K562 (cell line): ENCODE results near the gene POLA1. TPM values are rescaled to one million over a fixed set of nuclear protein-coding genes. Genes with fewer than 3 reads are reported as not detected.

Experiments used
- ATAC-seq: fragments of 200-7000 bp; cut with Tn5 transposase; 3 replicates; pipeline ENCODE4 v1.9.1; 2020; ENCODE audit warnings: moderate library complexity
- BruUV-seq: library from RNA; stranded (reverse); fragments of 400-500 nt; replicated peaks from 2 replicates; lab custom pipeline; 2021; lab: Mats Ljungman, UMichigan
- CTCF ChIA-PET: fragments of 300-600 bp; formaldehyde crosslinking; extraction: SDS; loops from one replicate; lab custom pipeline; 2021; ENCODE audit warnings: low intra/inter-chr PET ratio; lab: Yijun Ruan, JAX
- POLR2A ChIA-PET: fragments of 300-600, 350-650 bp; sonication (Branson Sonifier 250); formaldehyde crosslinking; extraction: SDS; loops from one replicate; lab custom pipeline; 2021; ENCODE audit warnings: antibody characterized with exemption, inconsistent platforms; lab: Yijun Ruan, JAX
- DNase-seq, 4 experiments: peaks; one replicate each; pipeline versions ENCODE4 v3.0.0 to v3.0.0-alpha.2; 2011 to 2018; ENCODE audit warnings: low spot score in 3 of 4, mixed read lengths in 3 of 4; ENCODE audit errors: extremely low read depth in 1 of 4
- FAIRE-seq: peaks from 2 replicates; lab custom pipeline; 2011; peaks lifted over from hg19 to GRCh38; lab: Jason Lieb, UNC
- H2AFZ ChIP-seq: 2 replicates; pipeline ENCODE4 v1.6.0; 2011; ENCODE audit warnings: low read depth, low read length, control low read depth, inconsistent platforms
- H3K27ac ChIP-seq: fragments of 200-600 bp; 3 replicates; pipeline ENCODE4 v1.8.0; 2011; ENCODE audit warnings: low read depth, mild to moderate bottlenecking, control low read depth, inconsistent platforms, low read length, moderate library complexity, mixed read lengths; ENCODE audit errors: extremely low read depth
- H3K27me3 ChIP-seq, 2 experiments: fragments of 300-600 bp in 1 of 2; 2 replicates in 1 of 2; 3 replicates in 1 of 2; pipeline versions ENCODE4 v1.6.0 to v1.8.0; 2011; ENCODE audit warnings: inconsistent platforms in 2 of 2, low read length in 2 of 2, mild to moderate bottlenecking in 1 of 2, mixed read lengths in 1 of 2, moderate library complexity in 1 of 2; ENCODE audit not compliant: control insufficient read depth in 2 of 2, insufficient read depth in 2 of 2
- H3K36me3 ChIP-seq: fragments of 300-600 bp; 3 replicates; pipeline ENCODE4 v1.8.0; 2011; ENCODE audit warnings: mild to moderate bottlenecking, low read length, inconsistent platforms; ENCODE audit not compliant: control insufficient read depth, insufficient read depth
- H3K4me1 ChIP-seq, 2 experiments: fragments of 200-600 bp in 1 of 2; replicated peaks in 1 of 2; 2 replicates in 1 of 2; 3 replicates in 1 of 2; pipeline versions ENCODE4 v1.5.1 to v1.8.0; 2011; ENCODE audit warnings: inconsistent platforms in 2 of 2, low read length in 2 of 2, mild to moderate bottlenecking in 1 of 2, mixed read lengths in 1 of 2, moderate library complexity in 1 of 2; ENCODE audit not compliant: control insufficient read depth in 2 of 2, insufficient read depth in 2 of 2
- H3K4me2 ChIP-seq: 2 replicates; pipeline ENCODE4 v1.6.1; 2011; ENCODE audit warnings: low read length, control low read depth, inconsistent platforms, mixed read lengths; ENCODE audit not compliant: insufficient read depth
- H3K4me3 ChIP-seq: fragments of 200-600 bp; sonication (generic), shearing (Covaris generic); 2 replicates; pipeline ENCODE4 v1.5.1; 2016; ENCODE audit warnings: control low read depth, inconsistent platforms
- H3K79me2 ChIP-seq: fragments of 200-600 bp; 3 replicates; pipeline ENCODE4 v1.8.0; 2011; ENCODE audit warnings: low read length, inconsistent platforms; ENCODE audit not compliant: control insufficient read depth, insufficient read depth
- H3K9ac ChIP-seq, 2 experiments: 2 replicates each; pipeline versions ENCODE4 v1.6.0 to v1.6.1; 2011; ENCODE audit warnings: low read depth in 2 of 2, low read length in 2 of 2, control low read depth in 1 of 2, inconsistent platforms in 1 of 2, mild to moderate bottlenecking in 1 of 2, mixed read lengths in 1 of 2; ENCODE audit not compliant: insufficient read depth in 1 of 2
- H3K9me1 ChIP-seq: one replicate; pipeline ENCODE4 v1.6.0; 2011; ENCODE audit warnings: inconsistent platforms, mild to moderate bottlenecking, low read length, moderate library complexity; ENCODE audit not compliant: control insufficient read depth, insufficient read depth
- H3K9me3 ChIP-seq: replicated peaks from 2 replicates; pipeline ENCODE4 v1.5.1; 2011; ENCODE audit warnings: low read depth, low read length, inconsistent platforms; ENCODE audit not compliant: control insufficient read depth, insufficient read depth
- H4K20me1 ChIP-seq: replicated peaks from 2 replicates; pipeline ENCODE4 v1.6.1; 2011; ENCODE audit warnings: low read length, inconsistent platforms, mixed read lengths; ENCODE audit not compliant: control insufficient read depth, insufficient read depth
- ELF2 ChIP-seq: fragments of 250-450 bp; sonication (Bioruptor Pico); IDR thresholded peaks from 2 replicates; pipeline ENCODE4 v1.5.0; 2021; ENCODE audit warnings: mild to moderate bottlenecking
- GMEB1 ChIP-seq: fragments of 250-450 bp; sonication (Bioruptor Pico); IDR thresholded peaks from 2 replicates; pipeline ENCODE4 v1.4.0; 2020; ENCODE audit warnings: mild to moderate bottlenecking
- MCM3 ChIP-seq: fragments of 450-650 bp; IDR thresholded peaks from 2 replicates; pipeline ENCODE4 v1.6.1; 2016
- MED1 ChIP-seq: sonication (generic); formaldehyde crosslinking; IDR thresholded peaks from 2 replicates; pipeline ENCODE4 v1.8.1; 2023; ENCODE audit warnings: missing genetic modification reagents, borderline replicate concordance
- NFXL1 ChIP-seq: fragments of 450-650 bp; formaldehyde crosslinking; IDR thresholded peaks from 2 replicates; pipeline ENCODE4 v1.4.0; 2021; ENCODE audit warnings: mild to moderate bottlenecking
- PHB ChIP-seq: fragments of 250-450 bp; sonication (Bioruptor Pico); IDR thresholded peaks from 2 replicates; pipeline ENCODE4 v1.5.0; 2021
- SAFB ChIP-seq: fragments of 200-400 bp; formaldehyde crosslinking; IDR thresholded peaks from 2 replicates; pipeline ENCODE4 v1.6.1; 2017; ENCODE audit warnings: low read depth, low read length, borderline replicate concordance
- STAG1 ChIP-seq: sonication (generic); formaldehyde crosslinking; IDR thresholded peaks from 2 replicates; pipeline ENCODE4 v1.5.0; 2020; ENCODE audit warnings: missing genetic modification reagents, borderline replicate concordance
- ZNF224 ChIP-seq: sonication (generic); formaldehyde crosslinking; IDR thresholded peaks from 2 replicates; pipeline ENCODE4 v1.8.0; 2022; ENCODE audit warnings: mild to moderate bottlenecking, missing genetic modification reagents
- ZNF507 ChIP-seq: conservative IDR thresholded peaks from 2 replicates; pipeline ENCODE4 v1.6.1; 2017; ENCODE audit warnings: missing genetic modification characterization, missing compliant biosample characterization
- WGBS: fragments of 100-300 bp; shearing (Covaris generic); methylation state at CpG from one replicate; pipeline ENCODE4 v1.1.6; 2016; ENCODE audit warnings: low coverage, mixed read lengths; ENCODE audit not compliant: insufficient coverage; ENCODE audit errors: missing lambda C conversion rate; 5-methylcytosine and 5-hydroxymethylcytosine counted together
- in situ Hi-C: fragments of 300-500 bp; cut with MboI; formaldehyde crosslinking; loops from 4 replicates; pipeline ENCODE4 v1.15.0; 2018; ENCODE audit warnings: inconsistent platforms, mixed read lengths
- intact Hi-C: fragments of 100-400 bp; cut with micrococcal nuclease; formaldehyde crosslinking; loops from 2 replicates; pipeline ENCODE4 v1.14.2; 2022
- polyA plus RNA-seq, 8 experiments: library from polyadenylated mRNA; depleted of rRNA in 4 of 8; stranded (reverse) in 5 of 8; unstranded in 3 of 8; fragments of >200 nt; fragmentation: Nextera tagmentation in 2 of 8; fragmentation: Illumina TruSeq in 1 of 8; extraction: Ambion mirVana in 2 of 8; extraction: Trizol in 1 of 8; gene quantifications; 2 replicates each; pipeline versions ENCODE4 v1.2.1 to v1.2.3, GENCODE V29; 2011 to 2014; ENCODE audit warnings: inconsistent platforms in 1 of 8, missing spikeins in 1 of 8
- total RNA-seq, 7 experiments: library from RNA; depleted of rRNA in 6 of 7; stranded (reverse); fragments of >200 nt in 6 of 7; fragmentation: Illumina TruSeq in 2 of 7; extraction: Trizol in 2 of 7; gene quantifications; 2 replicates each; pipeline versions ENCODE4 v1.2.1 to v1.2.3, GENCODE V29; 2011 to 2021; ENCODE audit warnings: low replicate concordance in 1 of 7
- TF ChIP-seq, protein P1 (sequence below): fragments of 450-650 bp; formaldehyde crosslinking; IDR thresholded peaks from 2 replicates; pipeline ENCODE4 v1.4.0; 2022; ENCODE audit warnings: mild to moderate bottlenecking, moderate library complexity
- TF ChIP-seq, protein P2 (sequence below): sonication (generic); formaldehyde crosslinking; IDR thresholded peaks from 2 replicates; pipeline ENCODE4 v1.8.0; 2023; ENCODE audit warnings: missing genetic modification reagents, mild to moderate bottlenecking, borderline replicate concordance

POLA1 gene
- total and polyA plus RNA-seq, 9 of the 15 experiments (the other 6 are each of a cell fraction or from before 2014, with no cell fraction given) = 8.6 to 48.4 (median 27.4) TPM

- FAIRE-seq (no peak), DNase-seq (no peak), ATAC-seq (peak; percentile 30)
- Histone ChIP-seq H2AFZ (no peak overlapping the region), H3K9ac (peak overlapping the region in 1 of 2 experiments; percentile 9; a peak in 1 of 4 replicates), H3K9me1 (no peaks in the 10 kb centered on the region), H3K4me3 (no peak overlapping the region), H3K9me3 (no peaks in the 10 kb centered on the region), H4K20me1 (no peaks in the 10 kb centered on the region), H3K4me1 (peaks cover 0 to 29% of the 10 kb centered on the region in 2 experiments; a peak in 3 of 5 replicates), H3K79me2 (no peaks in the 10 kb centered on the region), H3K36me3 (no peaks in the 10 kb centered on the region), H3K27me3 (peaks cover 25 to 52% of the 10 kb centered on the region in 2 experiments), H3K27ac (no peak overlapping the region), H3K4me2 (no peak overlapping the region)
- in situ Hi-C loops (no loop called here), intact Hi-C loops (loop anchor here (5.0 kb wide), 2 partner anchors 122 to 268 kb away; no protein-coding TSS in a partner anchor)
- CTCF ChIA-PET = no interaction called here
- POLR2A ChIA-PET = no interaction called here
- WGBS = 7% methylated on average over 9 of the region's 27 CpGs
- BruUV-seq = no TSS peak
- TF ChIP-seq ZNF507 (tag) (no peak), ELF2 (CRISPR knock-in tag) (no peak), GMEB1 (CRISPR knock-in tag) (no peak), NFXL1 (CRISPR knock-in tag) (no peak), PHB (CRISPR knock-in tag) (no peak), ZNF224 (no peak), SAFB (no peak), MCM3 (no peak), STAG1 (no peak), MED1 (CRISPR knock-in tag) (no peak)
- TF ChIP-seq, protein P1, sequence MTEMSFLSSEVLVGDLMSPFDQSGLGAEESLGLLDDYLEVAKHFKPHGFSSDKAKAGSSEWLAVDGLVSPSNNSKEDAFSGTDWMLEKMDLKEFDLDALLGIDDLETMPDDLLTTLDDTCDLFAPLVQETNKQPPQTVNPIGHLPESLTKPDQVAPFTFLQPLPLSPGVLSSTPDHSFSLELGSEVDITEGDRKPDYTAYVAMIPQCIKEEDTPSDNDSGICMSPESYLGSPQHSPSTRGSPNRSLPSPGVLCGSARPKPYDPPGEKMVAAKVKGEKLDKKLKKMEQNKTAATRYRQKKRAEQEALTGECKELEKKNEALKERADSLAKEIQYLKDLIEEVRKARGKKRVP (CRISPR knock-in tag) = no peak
- TF ChIP-seq, protein P2, sequence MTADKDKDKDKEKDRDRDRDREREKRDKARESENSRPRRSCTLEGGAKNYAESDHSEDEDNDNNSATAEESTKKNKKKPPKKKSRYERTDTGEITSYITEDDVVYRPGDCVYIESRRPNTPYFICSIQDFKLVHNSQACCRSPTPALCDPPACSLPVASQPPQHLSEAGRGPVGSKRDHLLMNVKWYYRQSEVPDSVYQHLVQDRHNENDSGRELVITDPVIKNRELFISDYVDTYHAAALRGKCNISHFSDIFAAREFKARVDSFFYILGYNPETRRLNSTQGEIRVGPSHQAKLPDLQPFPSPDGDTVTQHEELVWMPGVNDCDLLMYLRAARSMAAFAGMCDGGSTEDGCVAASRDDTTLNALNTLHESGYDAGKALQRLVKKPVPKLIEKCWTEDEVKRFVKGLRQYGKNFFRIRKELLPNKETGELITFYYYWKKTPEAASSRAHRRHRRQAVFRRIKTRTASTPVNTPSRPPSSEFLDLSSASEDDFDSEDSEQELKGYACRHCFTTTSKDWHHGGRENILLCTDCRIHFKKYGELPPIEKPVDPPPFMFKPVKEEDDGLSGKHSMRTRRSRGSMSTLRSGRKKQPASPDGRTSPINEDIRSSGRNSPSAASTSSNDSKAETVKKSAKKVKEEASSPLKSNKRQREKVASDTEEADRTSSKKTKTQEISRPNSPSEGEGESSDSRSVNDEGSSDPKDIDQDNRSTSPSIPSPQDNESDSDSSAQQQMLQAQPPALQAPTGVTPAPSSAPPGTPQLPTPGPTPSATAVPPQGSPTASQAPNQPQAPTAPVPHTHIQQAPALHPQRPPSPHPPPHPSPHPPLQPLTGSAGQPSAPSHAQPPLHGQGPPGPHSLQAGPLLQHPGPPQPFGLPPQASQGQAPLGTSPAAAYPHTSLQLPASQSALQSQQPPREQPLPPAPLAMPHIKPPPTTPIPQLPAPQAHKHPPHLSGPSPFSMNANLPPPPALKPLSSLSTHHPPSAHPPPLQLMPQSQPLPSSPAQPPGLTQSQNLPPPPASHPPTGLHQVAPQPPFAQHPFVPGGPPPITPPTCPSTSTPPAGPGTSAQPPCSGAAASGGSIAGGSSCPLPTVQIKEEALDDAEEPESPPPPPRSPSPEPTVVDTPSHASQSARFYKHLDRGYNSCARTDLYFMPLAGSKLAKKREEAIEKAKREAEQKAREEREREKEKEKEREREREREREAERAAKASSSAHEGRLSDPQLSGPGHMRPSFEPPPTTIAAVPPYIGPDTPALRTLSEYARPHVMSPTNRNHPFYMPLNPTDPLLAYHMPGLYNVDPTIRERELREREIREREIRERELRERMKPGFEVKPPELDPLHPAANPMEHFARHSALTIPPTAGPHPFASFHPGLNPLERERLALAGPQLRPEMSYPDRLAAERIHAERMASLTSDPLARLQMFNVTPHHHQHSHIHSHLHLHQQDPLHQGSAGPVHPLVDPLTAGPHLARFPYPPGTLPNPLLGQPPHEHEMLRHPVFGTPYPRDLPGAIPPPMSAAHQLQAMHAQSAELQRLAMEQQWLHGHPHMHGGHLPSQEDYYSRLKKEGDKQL (CRISPR knock-in tag) = no peak
These were observed 326.7 kb downstream of the POLA1 start for GRCh38 chrX:25020391-25020904.
